HEK293 (cell line): ENCODE data around the gene RPS15A.

Experiments
- CTCF ChIP-seq: fragments of 450-650 bp; formaldehyde crosslinking; IDR thresholded peaks from 2 replicates; pipeline ENCODE4 v1.5.1; 2016; ENCODE audit warnings: missing biosample characterization, missing genetic modification characterization
- PRDM10 ChIP-seq: fragments of 450-650 bp; formaldehyde crosslinking; IDR thresholded peaks from 2 replicates; pipeline ENCODE4 v1.5.1; 2016; ENCODE audit warnings: missing biosample characterization, missing genetic modification characterization
- RBAK ChIP-seq: fragments of 450-650 bp; formaldehyde crosslinking; IDR thresholded peaks from 2 replicates; pipeline ENCODE4 v1.5.1; 2016; ENCODE audit warnings: missing biosample characterization, missing genetic modification characterization
- SETDB1 ChIP-seq: IDR thresholded peaks from one replicate; pipeline ENCODE4 v1.6.1; 2017; ENCODE audit warnings: mild to moderate bottlenecking, low read length, moderate library complexity, mixed read lengths; ENCODE audit not compliant: insufficient read length
- ZNF138 ChIP-seq: fragments of 450-650 bp; formaldehyde crosslinking; IDR thresholded peaks from 2 replicates; pipeline ENCODE4 v1.5.1; 2016; ENCODE audit warnings: missing biosample characterization, missing genetic modification characterization, borderline replicate concordance
- ZNF747 ChIP-seq: fragments of 450-650 bp; formaldehyde crosslinking; IDR thresholded peaks from 2 replicates; pipeline ENCODE4 v1.5.1; 2016; ENCODE audit warnings: missing biosample characterization, missing genetic modification characterization

- TF ChIP-seq ZNF747 (tag by site-specific recombination), result no peak
- no peak for TF ChIP-seq ZNF138 (tag by site-specific recombination)
- no peak for TF ChIP-seq RBAK (tag by site-specific recombination)
- no peak for TF ChIP-seq CTCF (tag by site-specific recombination)
- no peak for TF ChIP-seq SETDB1
- no peak for TF ChIP-seq PRDM10 (tag by site-specific recombination)
Observed at GRCh38 chr16:18802767-18803343, 12.7 kb upstream of the RPS15A start.
